Suprapubic skin (tissue), 4 donors: Measurements from ENCODE around the gene NTRK1. TPM values are rescaled to one million over a fixed set of nuclear protein-coding genes. Genes with fewer than 3 reads are reported as not detected.

ENCODE experiments used
- DNase-seq, 2 donors: peaks; one replicate each; pipeline ENCODE4 v3.0.0-alpha.2; 2019; ENCODE audit warnings: low spot score in 2 of 2
- H3K27ac ChIP-seq: fragments of 200-600 bp; sonication (generic); one replicate; pipeline ENCODE4 v1.5.1; 2019
- H3K27me3 ChIP-seq: fragments of 200-600 bp; sonication (generic); one replicate; pipeline ENCODE4 v1.5.1; 2019
- H3K36me3 ChIP-seq: fragments of 200-600 bp; sonication (generic); one replicate; pipeline ENCODE4 v1.5.1; 2019
- H3K4me1 ChIP-seq: fragments of 200-600 bp; sonication (generic); one replicate; pipeline ENCODE4 v1.5.1; 2019
- H3K4me3 ChIP-seq: fragments of 200-600 bp; sonication (generic); one replicate; pipeline ENCODE4 v1.5.1; 2019; ENCODE audit warnings: mild to moderate bottlenecking
- H3K9me3 ChIP-seq: fragments of 200-600 bp; sonication (generic); one replicate; pipeline ENCODE4 v1.5.1; 2019
- CTCF ChIP-seq, 2 donors: fragments of 200-600 bp in 1 of 2; fragments of 450-650 bp in 1 of 2; sonication (generic) in 1 of 2; IDR thresholded peaks; one replicate each; pipeline ENCODE4 v1.5.1; 2016 to 2019; ENCODE audit warnings: antibody characterized with exemption in 2 of 2, mild to moderate bottlenecking in 1 of 2, moderate library complexity in 1 of 2
- EP300 ChIP-seq: sonication (generic); formaldehyde crosslinking; IDR thresholded peaks from one replicate; pipeline ENCODE4 v1.6.1; 2017; ENCODE audit warnings: antibody characterized with exemption
- POLR2A ChIP-seq, 2 donors: fragments of 450-650 bp; IDR thresholded peaks; one replicate each; pipeline ENCODE4 v1.6.1; 2017; ENCODE audit warnings: antibody characterized with exemption in 2 of 2, mild to moderate bottlenecking in 2 of 2, moderate library complexity in 2 of 2
- POLR2AphosphoS5 ChIP-seq, 3 donors: sonication (generic); formaldehyde crosslinking; IDR thresholded peaks; one replicate each; pipeline ENCODE4 v1.6.1; 2017; ENCODE audit warnings: antibody characterized with exemption in 3 of 3
- WGBS: methylation state at CpG from one replicate; pipeline ENCODE4 v1.1.5; 2018; 5-methylcytosine and 5-hydroxymethylcytosine counted together
- total RNA-seq, 4 donors: library from RNA; depleted of rRNA; stranded (reverse); fragments of >200 nt; gene quantifications; one replicate each; pipeline ENCODE4 v1.1.0, GENCODE V29; 2016

The NTRK1 gene
- total RNA-seq, 4 donors from 2014 or later, result 0.32 TPM; not detected in 3

GRCh38 chr1:156822680-156823079, 38.0 kb upstream of the NTRK1 start:
- TF ChIP-seq POLR2AphosphoS5 (IDR thresholded peaks at IDR 0.05) (no peak), POLR2A (IDR thresholded peaks at IDR 0.05) (no peak), CTCF (IDR thresholded peaks at IDR 0.05) (no peak), EP300 (no peak)
- Histone ChIP-seq H3K36me3 (no peaks in the 10 kb centered on the region), H3K4me3 (no peak overlapping the region), H3K4me1 (no peaks in the 10 kb centered on the region), H3K27ac (no peak overlapping the region), H3K27me3 (peaks cover 8% of the 10 kb centered on the region), H3K9me3 (no peaks in the 10 kb centered on the region)
- 94% methylated on average over 1 of the region's 1 CpG for WGBS
- DNase-seq, result no peak

- DNase-seq, result no peak
- Histone ChIP-seq H3K4me1 (no peaks in the 10 kb centered on the region), H3K36me3 (no peaks in the 10 kb centered on the region), H3K9me3 (no peaks in the 10 kb centered on the region), H3K27me3 (peaks cover 8% of the 10 kb centered on the region), H3K27ac (no peak overlapping the region), H3K4me3 (no peak overlapping the region)
- 90% methylated on average over 5 of the region's 5 CpGs for WGBS
- no peak for TF ChIP-seq EP300
- TF ChIP-seq CTCF (IDR thresholded peaks at IDR 0.05), result no peak
- TF ChIP-seq POLR2AphosphoS5 (IDR thresholded peaks at IDR 0.05), result no peak
- no peak for TF ChIP-seq POLR2A (IDR thresholded peaks at IDR 0.05)
Measured at GRCh38 chr1:156823210-156823790, 37.4 kb upstream of the NTRK1 start.

- TF ChIP-seq POLR2A (IDR thresholded peaks at IDR 0.05) (no peak), CTCF (IDR thresholded peaks at IDR 0.05) (no peak), POLR2AphosphoS5 (IDR thresholded peaks at IDR 0.05) (no peak), EP300 (no peak)
- peaks cover 16% of the 10 kb centered on the region for H3K27me3 ChIP-seq
- DNase-seq, result no peak
- no peaks in the 10 kb centered on the region for H3K4me1 ChIP-seq
- no peaks in the 10 kb centered on the region for H3K9me3 ChIP-seq
- WGBS, result 85% methylated on average over 1 of the region's 1 CpG
- no peak overlapping the region for H3K4me3 ChIP-seq
- H3K36me3 ChIP-seq, result no peaks in the 10 kb centered on the region
- H3K27ac ChIP-seq, result no peak overlapping the region
Measured at GRCh38 chr1:156826630-156827029, 34.0 kb upstream of the NTRK1 start.

GRCh38 chr1:156828400-156829124, 32.1 kb upstream of the NTRK1 start:
- no peak for TF ChIP-seq CTCF (IDR thresholded peaks at IDR 0.05)
- TF ChIP-seq POLR2A (IDR thresholded peaks at IDR 0.05), result no peak
- Histone ChIP-seq H3K36me3 (no peaks in the 10 kb centered on the region), H3K27ac (no peak overlapping the region), H3K27me3 (peaks cover 16% of the 10 kb centered on the region), H3K9me3 (no peaks in the 10 kb centered on the region), H3K4me3 (no peak overlapping the region), H3K4me1 (no peaks in the 10 kb centered on the region)
- DNase-seq, result no peak
- WGBS, result 77% methylated on average over 18 of the region's 18 CpGs

DNA sequence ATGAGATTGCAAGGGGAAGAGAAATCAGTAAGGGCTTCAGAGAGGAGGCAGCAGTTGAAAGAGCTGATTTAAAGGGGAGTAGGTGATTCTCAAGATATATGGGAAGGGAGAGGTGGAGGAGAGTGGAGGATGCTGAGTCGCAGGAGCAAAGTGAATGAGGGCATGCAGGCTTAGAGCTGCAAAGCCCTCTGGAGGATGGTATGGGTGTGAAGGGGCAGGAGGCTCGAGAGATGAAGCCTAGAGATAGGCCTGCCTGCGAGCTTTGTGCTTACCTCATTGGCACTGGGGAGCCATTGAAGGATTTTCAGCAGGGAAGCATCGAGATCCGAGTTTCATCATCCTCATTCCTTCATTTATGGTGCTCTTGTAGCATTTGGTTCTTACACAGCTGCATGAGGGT, 28.2 kb upstream of the NTRK1 start:
- TF ChIP-seq POLR2A (IDR thresholded peaks at IDR 0.05) (no peak), POLR2AphosphoS5 (IDR thresholded peaks at IDR 0.05) (no peak), EP300 (no peak), CTCF (IDR thresholded peaks at IDR 0.05) (no peak)
- H3K27me3 ChIP-seq, result peaks cover 41% of the 10 kb centered on the region

More for the DNA sequence above, 28.2 kb upstream of the NTRK1 start:
- no peak for DNase-seq
- H3K9me3 ChIP-seq, result no peaks in the 10 kb centered on the region
- H3K27ac ChIP-seq, result no peak overlapping the region
- no peaks in the 10 kb centered on the region for H3K4me1 ChIP-seq
- 66% methylated on average over 5 of the region's 5 CpGs for WGBS
- no peak overlapping the region for H3K4me3 ChIP-seq
- H3K36me3 ChIP-seq, result no peaks in the 10 kb centered on the region
